CD14-positive monocyte (primary cell): ENCODE data around the gene EBF3. TPM values are rescaled to one million over a fixed set of nuclear protein-coding genes. Genes with fewer than 3 reads are reported as not detected.

Experiments used
- DNase-seq, 3 donors: peaks; one replicate each; pipeline ENCODE4 v3.0.0-alpha.2; 2011 to 2022
- H2AFZ ChIP-seq: 2 replicates; pipeline ENCODE4 v1.6.0; 2012; ENCODE audit warnings: mild to moderate bottlenecking, low read depth, low read length, inconsistent platforms; ENCODE audit not compliant: insufficient read depth, poor library complexity, severe bottlenecking
- H3K27ac ChIP-seq, 2 donors: 1 replicate in 1 of 2; 2 replicates in 1 of 2; pipeline ENCODE4 v1.5.1; 2012 to 2013; ENCODE audit warnings: low read length in 2 of 2, control low read depth in 1 of 2, inconsistent platforms in 1 of 2, low read depth in 1 of 2, mild to moderate bottlenecking in 1 of 2
- H3K27me3 ChIP-seq, 2 donors: one replicate each; pipeline versions ENCODE4 v1.6.0 to v1.6.1; 2011 to 2013; ENCODE audit warnings: low read length in 2 of 2; ENCODE audit not compliant: control insufficient read depth in 2 of 2, insufficient read depth in 2 of 2
- H3K36me3 ChIP-seq, 2 donors: replicated peaks in 1 of 2; 1 replicate in 1 of 2; 2 replicates in 1 of 2; pipeline versions ENCODE4 v1.5.1 to v1.6.1; 2012 to 2013; ENCODE audit warnings: low read length in 2 of 2, control low read depth in 1 of 2, inconsistent platforms in 1 of 2, mild to moderate bottlenecking in 1 of 2; ENCODE audit not compliant: insufficient read depth in 2 of 2, control insufficient read depth in 1 of 2
- H3K4me1 ChIP-seq, 2 donors: 1 replicate in 1 of 2; 2 replicates in 1 of 2; pipeline versions ENCODE4 v1.5.1 to v1.6.1; 2012 to 2013; ENCODE audit warnings: low read length in 2 of 2, control low read depth in 1 of 2, inconsistent platforms in 1 of 2, mild to moderate bottlenecking in 1 of 2, moderate library complexity in 1 of 2; ENCODE audit not compliant: insufficient read depth in 2 of 2, control insufficient read depth in 1 of 2
- H3K4me2 ChIP-seq: replicated peaks from 2 replicates; pipeline ENCODE3; 2012; ENCODE audit warnings: low read length, moderate library complexity, mild to moderate bottlenecking; ENCODE audit not compliant: poor library complexity, severe bottlenecking; ENCODE audit errors: extremely low read depth
- H3K4me3 ChIP-seq, 3 experiments: fragments of 200-600 bp in 1 of 3; sonication (generic) in 1 of 3; replicated peaks in 1 of 3; 1 replicate in 2 of 3; 2 replicates in 1 of 3; pipeline ENCODE4 v1.5.1; 2011 to 2013; ENCODE audit warnings: low read length in 3 of 3, mild to moderate bottlenecking in 3 of 3, control low read depth in 2 of 3, low read depth in 2 of 3, inconsistent platforms in 1 of 3, moderate library complexity in 1 of 3
- H3K79me2 ChIP-seq: 2 replicates; pipeline ENCODE4 v1.6.0; 2012; ENCODE audit warnings: mild to moderate bottlenecking, control low read depth, inconsistent platforms, low read length, moderate library complexity; ENCODE audit not compliant: insufficient read depth
- H3K9ac ChIP-seq: 2 replicates; pipeline ENCODE4 v1.6.0; 2017; ENCODE audit warnings: low read length, mild to moderate bottlenecking; ENCODE audit not compliant: insufficient read depth, poor library complexity, severe bottlenecking
- H3K9me3 ChIP-seq, 2 donors: replicated peaks in 1 of 2; 1 replicate in 1 of 2; 2 replicates in 1 of 2; pipeline versions ENCODE4 v1.5.1 to v1.6.1; 2012 to 2013; ENCODE audit warnings: low read length in 2 of 2, control low read depth in 1 of 2; ENCODE audit not compliant: control insufficient read depth in 1 of 2, insufficient read depth in 1 of 2
- H4K20me1 ChIP-seq: 2 replicates; pipeline ENCODE4 v1.6.0; 2012; ENCODE audit warnings: mild to moderate bottlenecking, low read length, control low read depth, moderate library complexity; ENCODE audit not compliant: insufficient read depth
- H3K27ac Mint-ChIP-seq, 7 donors: one replicate each; pipeline ENCODE4 v1.8.0; 2020; ENCODE audit warnings: mild to moderate bottlenecking in 7 of 7, mixed read lengths in 7 of 7, moderate library complexity in 6 of 7, inconsistent platforms in 2 of 7
- H3K27me3 Mint-ChIP-seq, 3 donors: one replicate each; pipeline ENCODE4 v1.8.0; 2021 to 2022; ENCODE audit warnings: low read depth in 3 of 3, mild to moderate bottlenecking in 3 of 3, mixed read lengths in 3 of 3, moderate library complexity in 3 of 3, inconsistent platforms in 1 of 3
- H3K36me3 Mint-ChIP-seq, 2 donors: one replicate each; pipeline ENCODE4 v1.8.0; 2020; ENCODE audit warnings: mixed read lengths in 2 of 2, inconsistent platforms in 1 of 2, mild to moderate bottlenecking in 1 of 2
- H3K4me1 Mint-ChIP-seq: one replicate; pipeline ENCODE4 v1.8.0; 2020; ENCODE audit warnings: mild to moderate bottlenecking, mixed read lengths
- H3K4me3 Mint-ChIP-seq, 2 donors: one replicate each; pipeline ENCODE4 v1.8.0; 2020; ENCODE audit warnings: mild to moderate bottlenecking in 2 of 2, mixed read lengths in 2 of 2, moderate library complexity in 1 of 2
- H3K9me3 Mint-ChIP-seq, 7 donors: one replicate each; pipeline ENCODE4 v1.8.0; 2020 to 2022; ENCODE audit warnings: mixed read lengths in 7 of 7, mild to moderate bottlenecking in 6 of 7, moderate library complexity in 6 of 7, inconsistent platforms in 2 of 7
- CTCF ChIP-seq: fragments of 200-600 bp; IDR thresholded peaks from one replicate; pipeline ENCODE4 v1.8.0; 2022; ENCODE audit warnings: antibody characterized with exemption, mild to moderate bottlenecking
- WGBS: methylation state at CpG from one replicate; pipeline ENCODE4 v1.1.5; 2013; ENCODE audit warnings: missing lambda C conversion rate; ENCODE audit not compliant: insufficient coverage; 5-methylcytosine and 5-hydroxymethylcytosine counted together
- intact Hi-C, 2 donors: fragments of 100-400 bp; cut with micrococcal nuclease; formaldehyde crosslinking; loops; one replicate each; pipeline versions ENCODE4 v1.15.0 to v1.15.1; 2023
- polyA plus RNA-seq, 3 donors: library from polyadenylated mRNA; depleted of rRNA in 1 of 3; unstranded in 2 of 3; stranded (reverse) in 1 of 3; fragments of 300-500 nt in 2 of 3; fragments of >200 nt in 1 of 3; fragmentation: Illumina TruSeq in 2 of 3; gene quantifications; 1 replicate in 2 of 3; 2 replicates in 1 of 3; pipeline ENCODE4 v1.2.3, GENCODE V29; 2012 to 2021

Gene EBF3
- polyA plus RNA-seq, 3 donors = not detected

GRCh38 chr10:129880191-129880870, 83.7 kb downstream of the EBF3 start:
- Histone ChIP-seq H3K27ac (no peak overlapping the region), H3K27me3 (no peaks in the 10 kb centered on the region), H3K4me2 (no peak overlapping the region), H3K4me1 (peaks cover 5 to 12% of the 10 kb centered on the region in 2 donors), H3K9me3 (no peaks in the 10 kb centered on the region), H4K20me1 (no peaks in the 10 kb centered on the region), H3K79me2 (no peaks in the 10 kb centered on the region), H3K9ac (no peak overlapping the region), H3K36me3 (no peaks in the 10 kb centered on the region), H2AFZ (no peak overlapping the region), H3K4me3 (no peak overlapping the region)
- DNase-seq = no peak
- Mint-ChIP-seq H3K4me1 (peaks cover 15% of the 10 kb centered on the region), H3K27ac (no peak overlapping the region), H3K27me3 (peaks cover 0 to 3% (median 2%) of the 10 kb centered on the region in 3 donors), H3K36me3 (no peaks in the 10 kb centered on the region), H3K4me3 (no peak overlapping the region), H3K9me3 (peaks cover 0 to 4% (median 0%) of the 10 kb centered on the region in 7 donors)
- intact Hi-C loops = no loop called here
- 68% methylated on average over 8 of the region's 8 CpGs for WGBS
- no peak for TF ChIP-seq CTCF

GRCh38 chr10:129879655-129880054, 84.4 kb downstream of the EBF3 start:
- H3K36me3 ChIP-seq = no peaks in the 10 kb centered on the region
- H3K9me3 ChIP-seq = no peaks in the 10 kb centered on the region
- WGBS = 95% methylated on average over 7 of the region's 14 CpGs
- H2AFZ ChIP-seq = no peak overlapping the region
- Mint-ChIP-seq H3K27ac (no peak overlapping the region), H3K4me1 (peaks cover 15% of the 10 kb centered on the region), H3K27me3 (peaks cover 0 to 2% (median 2%) of the 10 kb centered on the region in 3 donors), H3K36me3 (no peaks in the 10 kb centered on the region), H3K4me3 (no peak overlapping the region), H3K9me3 (peaks cover 0 to 7% (median 0%) of the 10 kb centered on the region in 7 donors)
- H3K4me3 ChIP-seq = no peak overlapping the region
- no peak overlapping the region for H3K27ac ChIP-seq
- H3K4me2 ChIP-seq = no peak overlapping the region
- H3K9ac ChIP-seq = no peak overlapping the region
- no peak for TF ChIP-seq CTCF
- no peak for DNase-seq
- intact Hi-C loops = no loop called here
- peaks cover 5 to 12% of the 10 kb centered on the region in 2 donors for H3K4me1 ChIP-seq
- H4K20me1 ChIP-seq = no peaks in the 10 kb centered on the region
- H3K27me3 ChIP-seq = no peaks in the 10 kb centered on the region
- no peaks in the 10 kb centered on the region for H3K79me2 ChIP-seq
